Astrocyte (in vitro differentiated cells and primary cell): ENCODE measurements around the gene DDX25.

Experiments
- EZH2 ChIP-seq: IDR thresholded peaks from 2 replicates; pipeline ENCODE4 v1.6.1; 2012; ENCODE audit warnings: mild to moderate bottlenecking, low read length, inconsistent platforms; ENCODE audit not compliant: insufficient read depth
- TF ChIP-seq, protein P1 (sequence below): IDR thresholded peaks from 2 replicates; pipeline ENCODE4 v1.5.1; 2011; ENCODE audit warnings: low read depth, mild to moderate bottlenecking, inconsistent platforms, low read length, moderate library complexity; ENCODE audit not compliant: insufficient read depth

DNA sequence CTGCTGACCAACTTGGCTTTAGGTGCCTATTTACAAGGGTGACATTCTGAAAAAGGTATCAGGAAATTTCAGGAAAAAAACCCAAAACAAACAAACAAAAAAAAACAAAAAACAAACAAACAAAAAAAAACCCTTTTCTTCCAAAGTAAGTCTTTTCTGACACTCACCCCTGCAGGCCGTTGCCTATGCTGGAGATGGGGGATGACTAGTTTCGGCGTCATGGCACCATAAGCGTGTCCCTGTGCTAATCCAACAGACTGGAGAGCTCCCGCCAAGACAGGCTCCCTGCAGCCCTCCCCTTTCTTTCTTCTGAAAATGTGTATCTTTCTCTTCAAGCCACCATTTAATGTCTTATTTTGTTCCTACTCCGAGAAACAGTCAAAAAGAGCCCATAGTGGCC, 55.2 kb downstream of the DDX25 start:
- TF ChIP-seq, protein P1, sequence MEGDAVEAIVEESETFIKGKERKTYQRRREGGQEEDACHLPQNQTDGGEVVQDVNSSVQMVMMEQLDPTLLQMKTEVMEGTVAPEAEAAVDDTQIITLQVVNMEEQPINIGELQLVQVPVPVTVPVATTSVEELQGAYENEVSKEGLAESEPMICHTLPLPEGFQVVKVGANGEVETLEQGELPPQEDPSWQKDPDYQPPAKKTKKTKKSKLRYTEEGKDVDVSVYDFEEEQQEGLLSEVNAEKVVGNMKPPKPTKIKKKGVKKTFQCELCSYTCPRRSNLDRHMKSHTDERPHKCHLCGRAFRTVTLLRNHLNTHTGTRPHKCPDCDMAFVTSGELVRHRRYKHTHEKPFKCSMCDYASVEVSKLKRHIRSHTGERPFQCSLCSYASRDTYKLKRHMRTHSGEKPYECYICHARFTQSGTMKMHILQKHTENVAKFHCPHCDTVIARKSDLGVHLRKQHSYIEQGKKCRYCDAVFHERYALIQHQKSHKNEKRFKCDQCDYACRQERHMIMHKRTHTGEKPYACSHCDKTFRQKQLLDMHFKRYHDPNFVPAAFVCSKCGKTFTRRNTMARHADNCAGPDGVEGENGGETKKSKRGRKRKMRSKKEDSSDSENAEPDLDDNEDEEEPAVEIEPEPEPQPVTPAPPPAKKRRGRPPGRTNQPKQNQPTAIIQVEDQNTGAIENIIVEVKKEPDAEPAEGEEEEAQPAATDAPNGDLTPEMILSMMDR = no peak
- no peak for TF ChIP-seq EZH2
